DOHH2 (cell line): ENCODE data around the gene ITGA3.

ENCODE experiments used
- CTCF ChIP-seq: fragments of 200-600 bp; sonication (generic); IDR thresholded peaks from one replicate; pipeline ENCODE4 v1.5.1; 2014; ENCODE audit warnings: antibody characterized with exemption, mild to moderate bottlenecking, low read depth, low read length; ENCODE audit not compliant: poor library complexity, severe bottlenecking
- EZH2phosphoT487 ChIP-seq: fragments of 200-600 bp; sonication (generic); IDR thresholded peaks from 2 replicates; pipeline ENCODE4 v1.6.1; 2017; ENCODE audit warnings: borderline replicate concordance, mild to moderate bottlenecking, antibody characterized with exemption, low read length, moderate library complexity, mixed read lengths

GRCh38 chr17:50046179-50046578 is 9.7 kb upstream of the ITGA3 start:
- no peak for TF ChIP-seq CTCF
- TF ChIP-seq EZH2phosphoT487, result no peak
